Calu3 (cell line): ENCODE results near the gene ZNF780A. TPM values are rescaled to one million over a fixed set of nuclear protein-coding genes. Genes with fewer than 3 reads are reported as not detected.

ENCODE experiments used
- BruUV-seq: library from RNA; stranded (reverse); fragments of 400-500 nt; replicated peaks from 2 replicates; lab custom pipeline; 2021; lab: Mats Ljungman, UMichigan
- CTCF ChIA-PET: fragments of 300-600 bp; sonication (Branson Sonifier 250); formaldehyde crosslinking; loops from one replicate; lab custom pipeline; 2022; ENCODE audit warnings: antibody characterized with exemption; lab: Charles Lee
- DNase-seq: peaks from one replicate; pipeline ENCODE4 v3.0.0; 2022
- H3K27ac Mint-ChIP-seq: one replicate; pipeline ENCODE4 v1.8.0; 2022; ENCODE audit warnings: mixed read lengths; ENCODE audit not compliant: unreplicated experiment
- H3K27me3 Mint-ChIP-seq: one replicate; pipeline ENCODE4 v1.8.0; 2022; ENCODE audit warnings: mixed read lengths; ENCODE audit not compliant: unreplicated experiment
- H3K36me3 Mint-ChIP-seq: one replicate; pipeline ENCODE4 v1.8.0; 2022; ENCODE audit warnings: mild to moderate bottlenecking, moderate library complexity, mixed read lengths; ENCODE audit not compliant: insufficient read depth, unreplicated experiment
- H3K4me1 Mint-ChIP-seq: one replicate; pipeline ENCODE4 v1.8.0; 2022; ENCODE audit warnings: mild to moderate bottlenecking, low read depth, mixed read lengths; ENCODE audit not compliant: unreplicated experiment
- H3K4me3 Mint-ChIP-seq: one replicate; pipeline ENCODE4 v1.8.0; 2022; ENCODE audit warnings: mild to moderate bottlenecking, low read depth, moderate library complexity, mixed read lengths; ENCODE audit not compliant: unreplicated experiment
- H3K9me3 Mint-ChIP-seq: one replicate; pipeline ENCODE4 v1.8.0; 2022; ENCODE audit warnings: low read depth, mixed read lengths; ENCODE audit not compliant: unreplicated experiment
- intact Hi-C: fragments of 100-400 bp; cut with micrococcal nuclease; formaldehyde crosslinking; loops from one replicate; pipeline ENCODE4 v1.10.0; 2022; ENCODE audit not compliant: unreplicated experiment
- total RNA-seq: library from RNA; stranded (reverse); gene quantifications from 2 replicates; pipeline ENCODE4 v1.2.3, GENCODE V29; 2022
- TF ChIP-seq, protein P1 (sequence below): fragments of 200-600 bp; IDR thresholded peaks from one replicate; pipeline ENCODE4 v1.8.0; 2022; ENCODE audit warnings: antibody characterized with exemption; ENCODE audit not compliant: unreplicated experiment

ZNF780A gene
- total RNA-seq, 1 experiment from 2014 or later: 32.6 TPM

DNA sequence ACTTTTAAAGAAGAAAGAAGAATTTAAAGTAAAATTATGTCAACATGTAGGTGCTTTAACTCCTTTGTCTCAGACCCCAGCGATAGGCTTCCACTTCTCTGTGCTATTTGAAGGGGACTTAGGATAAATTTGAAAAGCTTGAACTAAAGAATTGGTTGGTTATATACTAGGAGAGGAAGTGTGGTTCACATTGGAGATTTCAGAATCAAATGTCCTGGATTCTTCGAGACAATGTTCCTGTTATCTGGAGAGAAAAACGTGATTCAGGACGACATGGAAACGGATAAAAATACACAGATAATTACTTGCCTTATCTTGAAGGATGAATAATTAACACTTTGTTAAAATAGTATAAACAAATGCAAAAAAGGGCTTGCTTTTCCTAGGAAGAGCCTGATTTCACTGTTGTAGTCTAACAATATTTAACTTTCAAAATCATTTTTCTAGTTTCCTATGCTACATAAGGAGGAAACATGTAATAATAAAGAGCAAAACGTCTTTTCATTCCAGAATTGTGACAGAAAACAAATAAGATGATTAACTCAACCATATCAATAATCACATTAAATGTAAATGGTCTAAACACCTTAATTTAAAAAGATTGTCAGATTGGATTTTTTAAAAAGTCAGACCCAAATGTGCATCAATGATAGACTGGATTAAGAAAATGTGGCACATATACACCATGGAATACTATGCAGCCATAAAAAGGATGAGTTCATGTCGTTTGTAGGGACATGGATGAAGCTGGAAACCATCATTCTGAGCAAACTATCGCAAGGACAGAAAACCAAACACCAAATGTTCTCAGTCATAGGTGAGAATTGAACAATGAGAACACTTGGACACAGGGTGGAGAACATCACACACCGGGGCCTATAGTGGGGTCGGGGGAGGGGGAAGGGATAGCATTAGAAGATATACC is 724 bp upstream of the ZNF780A start:
- CTCF ChIA-PET: interaction anchor here (0.5 to 1.9 kb wide), 4 partner anchors 35 to 321 kb away, joined by 3 to 14 read pairs (median 4); partner anchors contain the start of gene PSMC4
- TF ChIP-seq, protein P1, sequence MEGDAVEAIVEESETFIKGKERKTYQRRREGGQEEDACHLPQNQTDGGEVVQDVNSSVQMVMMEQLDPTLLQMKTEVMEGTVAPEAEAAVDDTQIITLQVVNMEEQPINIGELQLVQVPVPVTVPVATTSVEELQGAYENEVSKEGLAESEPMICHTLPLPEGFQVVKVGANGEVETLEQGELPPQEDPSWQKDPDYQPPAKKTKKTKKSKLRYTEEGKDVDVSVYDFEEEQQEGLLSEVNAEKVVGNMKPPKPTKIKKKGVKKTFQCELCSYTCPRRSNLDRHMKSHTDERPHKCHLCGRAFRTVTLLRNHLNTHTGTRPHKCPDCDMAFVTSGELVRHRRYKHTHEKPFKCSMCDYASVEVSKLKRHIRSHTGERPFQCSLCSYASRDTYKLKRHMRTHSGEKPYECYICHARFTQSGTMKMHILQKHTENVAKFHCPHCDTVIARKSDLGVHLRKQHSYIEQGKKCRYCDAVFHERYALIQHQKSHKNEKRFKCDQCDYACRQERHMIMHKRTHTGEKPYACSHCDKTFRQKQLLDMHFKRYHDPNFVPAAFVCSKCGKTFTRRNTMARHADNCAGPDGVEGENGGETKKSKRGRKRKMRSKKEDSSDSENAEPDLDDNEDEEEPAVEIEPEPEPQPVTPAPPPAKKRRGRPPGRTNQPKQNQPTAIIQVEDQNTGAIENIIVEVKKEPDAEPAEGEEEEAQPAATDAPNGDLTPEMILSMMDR: no peak
- intact Hi-C loops: no loop called here
- Mint-ChIP-seq H3K9me3 (no peaks in the 10 kb centered on the region), H3K36me3 (peaks cover 20% of the 10 kb centered on the region), H3K4me3 (peak overlapping the region; percentile 95), H3K27me3 (no peaks in the 10 kb centered on the region), H3K4me1 (peaks cover 17% of the 10 kb centered on the region), H3K27ac (peak overlapping the region; percentile 97)
- no peak for DNase-seq
- BruUV-seq: TSS peak; percentile 78

DNA sequence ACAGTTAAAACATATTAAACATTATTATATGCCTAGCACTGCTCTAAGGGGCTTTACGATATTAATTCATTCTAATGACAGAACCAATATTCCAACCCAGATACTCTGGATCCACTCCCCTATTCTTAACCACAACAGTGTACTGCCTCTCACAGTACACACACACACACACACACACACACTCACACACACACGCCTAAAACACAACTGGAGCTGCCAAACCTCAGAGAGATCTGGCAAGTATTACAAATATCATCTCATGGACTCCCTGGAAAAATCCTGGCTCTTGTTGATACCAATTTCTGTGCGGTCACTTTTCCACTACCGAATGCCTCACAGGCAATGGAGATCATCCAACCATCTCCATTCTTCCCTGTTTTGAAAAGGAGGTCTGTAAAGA is 1.3 kb downstream of the ZNF780A start:
- peak; percentile 10 for DNase-seq
- Mint-ChIP-seq H3K27me3 (no peaks in the 10 kb centered on the region), H3K9me3 (no peaks in the 10 kb centered on the region), H3K4me3 (peak overlapping the region; percentile 95), H3K36me3 (peaks cover 20% of the 10 kb centered on the region), H3K4me1 (peaks cover 23% of the 10 kb centered on the region), H3K27ac (peak overlapping the region; percentile 97)
- intact Hi-C loops: no loop called here
- BruUV-seq: no TSS peak
- CTCF ChIA-PET: interaction anchor here (1.2 to 1.9 kb wide), 3 partner anchors 10 to 119 kb away, joined by 3 to 14 read pairs (median 5); partner anchors contain the start of gene PSMC4
- TF ChIP-seq, protein P1: no peak

DNA sequence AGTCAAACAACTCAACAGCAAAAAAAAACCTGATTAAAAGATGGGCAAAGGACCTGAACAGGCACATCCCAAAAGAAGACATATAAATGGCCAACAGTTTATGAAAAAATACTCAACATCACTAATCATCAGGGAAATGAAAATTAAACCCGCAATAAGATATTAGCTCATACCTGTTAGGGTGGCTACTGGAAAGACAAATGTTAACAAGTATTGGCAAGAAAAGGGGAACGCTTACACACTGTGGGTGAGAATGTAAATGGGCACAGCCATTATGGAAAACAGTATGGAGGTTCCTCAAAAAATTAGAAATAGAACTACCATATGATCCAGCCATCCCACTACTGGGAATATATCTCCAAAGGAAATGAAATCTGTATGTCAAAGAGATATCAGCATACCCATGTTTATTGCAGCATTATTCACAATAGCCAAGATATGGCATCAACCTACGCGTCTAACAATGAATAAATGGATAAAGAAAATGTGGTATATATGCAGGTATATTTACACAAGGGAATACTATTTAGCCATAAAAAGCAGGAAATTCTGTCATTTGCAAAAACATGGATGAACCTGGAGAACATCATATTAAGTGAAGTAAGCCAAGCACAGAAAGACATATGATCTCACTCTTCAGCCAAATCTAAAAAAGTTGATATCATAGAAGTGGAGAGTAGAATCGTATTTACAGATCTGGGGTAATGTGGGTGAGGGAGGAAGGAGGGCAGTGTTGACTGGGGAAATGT is 2.3 kb downstream of the ZNF780A start:
- no peaks in the 10 kb centered on the region for H3K9me3 Mint-ChIP-seq
- H3K4me1 Mint-ChIP-seq: peaks cover 23% of the 10 kb centered on the region
- TF ChIP-seq, protein P1: no peak
- BruUV-seq: TSS peak; percentile 18
- intact Hi-C loops: no loop called here
- peak overlapping the region; percentile 95 for H3K4me3 Mint-ChIP-seq
- peaks cover 27% of the 10 kb centered on the region for H3K36me3 Mint-ChIP-seq
- H3K27me3 Mint-ChIP-seq: no peaks in the 10 kb centered on the region
- peak overlapping the region; percentile 5 for H3K27ac Mint-ChIP-seq
- CTCF ChIA-PET: no interaction called here
- no peak for DNase-seq

DNA sequence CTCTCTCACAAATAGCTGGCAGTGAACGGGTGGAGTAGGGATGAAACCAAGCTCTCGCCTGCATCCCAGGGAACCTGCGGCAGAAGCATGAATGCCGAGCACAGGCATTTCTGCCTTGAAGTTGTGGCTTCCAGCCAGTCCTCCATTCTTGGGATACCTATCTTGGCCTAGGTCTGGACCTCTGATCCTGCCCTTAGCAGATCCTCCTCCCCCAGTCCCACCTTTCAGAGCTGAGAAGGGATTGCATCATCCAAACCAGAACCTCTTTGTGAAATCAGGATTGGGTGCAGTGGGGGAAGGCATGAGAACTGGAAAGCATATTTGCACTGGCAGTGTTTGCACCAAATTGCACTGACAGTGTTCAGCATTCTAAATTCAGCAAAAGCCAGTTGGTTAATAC is 5.8 kb downstream of the ZNF780A start:
- DNase-seq: no peak

More for the DNA sequence above, 5.8 kb downstream of the ZNF780A start:
- Mint-ChIP-seq H3K4me3 (no peak overlapping the region), H3K27ac (no peak overlapping the region), H3K4me1 (peaks cover 15% of the 10 kb centered on the region), H3K36me3 (peaks cover 32% of the 10 kb centered on the region), H3K27me3 (no peaks in the 10 kb centered on the region), H3K9me3 (no peaks in the 10 kb centered on the region)
- CTCF ChIA-PET: interaction anchor here (0.6 to 0.7 kb wide), 2 partner anchors 113 to 126 kb away, joined by 3 read pairs; no protein-coding TSS in a partner anchor
- intact Hi-C loops: no loop called here
- TF ChIP-seq, protein P1: no peak
- BruUV-seq: no TSS peak
